HG02678 (cell line): ENCODE results near the gene DDR2.
"Not testable (repeated sequence)": the region's sequence is repeated elsewhere in the genome, so short reads cannot be mapped to it uniquely, and the experiment has no call there.

Source experiments
- ATAC-seq: cut with Tn5 transposase; IDR thresholded peaks from one replicate; pipeline ENCODE4 v1.9.1; 2021; ENCODE audit warnings: mild to moderate bottlenecking, moderate library complexity; ENCODE audit not compliant: unreplicated experiment

Gene DDR2

DNA sequence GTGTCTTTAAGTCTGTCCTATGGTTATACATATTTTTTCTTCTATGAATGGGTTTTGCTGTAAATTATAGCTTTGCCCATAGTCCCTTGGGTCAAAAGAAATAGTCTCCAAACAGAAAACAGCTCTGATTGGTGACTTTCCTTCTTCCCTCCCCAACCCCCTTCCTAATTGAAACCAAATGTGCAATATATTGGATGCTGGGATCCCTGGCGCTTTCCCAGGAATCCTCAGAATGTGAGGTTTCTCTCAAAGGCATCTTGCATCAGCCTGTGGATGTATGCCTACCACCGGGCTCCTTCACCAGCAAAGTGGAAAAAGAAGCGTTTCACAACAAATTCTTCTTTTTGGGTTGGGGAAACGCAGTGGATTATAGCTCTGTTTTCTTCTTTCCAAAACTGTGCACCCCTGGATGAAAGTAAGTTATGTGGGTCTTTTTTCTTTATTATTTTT, at the start of gene DDR2:
Gene DDR2 (plus strand): TSS at position 248 of the 450 bp plus-strand sequence. CDS start 86,600 bp downstream, outside the sequence.
- no peak for ATAC-seq

- ATAC-seq: not testable (repeated sequence)
Measured at GRCh38 chr1:162582901-162583300, 49.4 kb upstream of the DDR2 start.

- ATAC-seq: not testable (repeated sequence)
Measured at GRCh38 chr1:162585101-162585500, 47.2 kb upstream of the DDR2 start.

DNA sequence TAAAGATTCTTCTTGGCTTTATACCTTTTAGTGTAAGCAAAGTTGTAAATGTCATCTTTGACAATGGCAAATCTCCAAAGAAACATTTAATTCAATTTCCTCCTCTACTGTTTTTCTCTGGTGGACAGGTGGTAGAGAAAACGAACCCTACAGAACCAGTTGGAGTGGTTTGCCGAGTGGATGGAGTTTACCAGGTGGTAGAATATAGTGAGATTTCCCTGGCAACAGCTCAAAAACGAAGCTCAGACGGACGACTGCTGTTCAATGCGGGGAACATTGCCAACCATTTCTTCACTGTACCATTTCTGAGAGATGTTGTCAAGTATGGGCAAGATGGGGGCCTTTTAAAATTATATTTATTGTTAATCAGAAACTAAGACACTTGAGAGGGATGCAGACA, 44.9 kb upstream of the DDR2 start:
- ATAC-seq: no peak

DNA sequence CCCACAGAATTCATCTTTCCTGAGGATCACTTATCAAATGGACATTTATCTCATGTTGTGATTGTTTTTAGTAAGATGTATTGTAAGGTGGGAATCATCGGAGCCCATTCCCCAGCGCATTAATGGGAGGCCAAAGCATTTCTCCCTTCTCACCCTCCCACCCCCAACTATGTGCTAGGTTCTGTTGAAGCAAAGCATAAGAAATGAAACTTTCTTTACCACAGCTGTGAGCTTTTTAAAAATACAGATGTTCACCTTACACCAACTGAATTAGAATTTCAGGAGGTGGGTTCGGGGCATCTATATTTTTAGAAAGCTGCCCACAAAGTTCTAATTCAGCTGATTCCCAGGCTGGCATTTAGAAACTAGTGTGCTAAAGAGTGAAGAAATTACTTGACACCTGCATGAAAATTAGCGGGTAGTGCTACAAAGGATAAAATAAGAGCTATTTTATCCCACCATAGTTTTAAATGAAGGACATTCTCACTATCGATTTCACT, 44.5 kb upstream of the DDR2 start:
- ATAC-seq: no peak

DNA sequence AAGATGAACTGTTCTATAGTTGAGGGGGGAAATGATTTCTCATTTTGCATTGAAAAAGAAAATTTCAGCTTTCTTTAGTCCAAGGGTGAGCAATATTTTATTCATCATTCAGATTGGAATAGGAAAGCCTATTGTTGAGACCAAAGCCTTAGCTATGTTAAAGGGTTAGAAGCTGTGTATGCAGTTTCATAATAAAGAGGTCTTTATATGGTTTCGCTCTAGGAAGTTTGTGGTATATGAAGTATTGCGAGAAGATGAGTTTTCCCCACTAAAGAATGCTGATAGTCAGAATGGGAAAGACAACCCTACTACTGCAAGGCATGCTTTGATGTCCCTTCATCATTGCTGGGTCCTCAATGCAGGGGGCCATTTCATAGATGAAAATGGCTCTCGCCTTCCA, 42.2 kb upstream of the DDR2 start:
- no peak for ATAC-seq

GRCh38 chr1:162590686-162591085, 41.6 kb upstream of the DDR2 start:
- no peak for ATAC-seq

DNA sequence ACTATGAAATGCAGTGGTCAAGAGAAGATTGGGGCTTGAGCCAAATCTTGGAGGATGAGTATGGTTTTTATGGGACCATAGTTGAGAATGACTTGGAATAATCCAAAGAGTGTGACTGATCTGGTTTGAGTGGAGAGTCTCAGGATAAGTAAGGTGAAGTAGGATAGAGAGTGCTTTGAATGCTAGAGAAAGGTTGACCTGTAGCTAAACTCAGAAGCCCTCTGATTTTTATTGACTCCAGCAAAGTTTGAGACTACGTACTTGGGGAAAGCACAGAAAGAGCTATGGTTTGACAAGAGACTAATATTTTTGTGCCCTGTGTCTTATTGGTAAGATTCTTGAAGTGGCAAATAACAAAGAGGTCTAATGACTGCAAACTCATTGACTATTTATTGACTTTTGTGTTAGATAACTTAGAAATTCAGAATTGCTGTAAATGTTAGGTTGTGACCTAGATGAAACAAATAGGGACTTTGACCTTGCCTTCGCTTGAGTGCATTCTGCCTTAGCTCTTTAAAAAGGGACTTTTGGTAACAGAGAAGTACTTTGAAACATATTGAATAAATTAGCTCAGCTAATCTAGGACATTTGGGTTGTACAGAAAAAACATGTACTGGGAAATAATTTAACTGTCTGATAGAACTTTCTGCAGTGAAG, 35.6 kb upstream of the DDR2 start:
- ATAC-seq: no peak

DNA sequence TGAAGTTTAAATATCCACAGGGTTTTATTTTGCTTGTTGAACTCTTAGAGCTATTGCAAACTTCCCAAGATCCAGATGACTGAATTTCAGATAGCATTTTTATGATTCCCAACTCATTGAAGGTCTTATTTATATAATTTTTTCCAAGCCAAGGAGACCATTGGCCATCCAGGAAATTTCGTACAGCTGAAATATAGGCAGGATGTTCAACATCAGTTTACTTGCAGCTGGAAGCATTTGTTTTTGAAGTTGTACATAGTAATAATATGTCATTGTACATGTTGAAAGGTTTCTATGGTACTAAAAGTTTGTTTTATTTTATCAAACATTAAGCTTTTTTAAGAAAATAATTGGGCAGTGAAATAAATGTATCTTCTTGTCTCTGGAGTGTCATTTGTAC, 32.8 kb upstream of the DDR2 start:
- ATAC-seq: no peak

DNA sequence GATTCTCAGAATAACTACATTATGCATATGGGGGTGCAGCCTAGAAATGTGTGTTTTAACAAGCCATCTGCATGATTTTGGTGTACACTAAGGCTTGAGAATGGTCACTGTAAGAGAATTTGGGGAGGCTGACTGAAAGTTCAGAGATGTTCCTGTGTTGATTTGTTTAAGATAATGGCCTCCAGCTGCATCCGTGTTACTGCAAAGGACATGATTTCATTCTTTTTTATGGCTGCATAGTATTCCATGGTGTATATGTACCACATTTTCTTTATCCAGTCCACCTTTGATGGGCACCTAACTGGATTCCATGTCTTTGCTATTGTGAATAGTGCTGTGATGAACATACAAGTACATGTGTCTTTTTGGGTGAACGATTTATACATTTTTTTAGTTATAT, 29.1 kb upstream of the DDR2 start:
- ATAC-seq: not testable (repeated sequence)

DNA sequence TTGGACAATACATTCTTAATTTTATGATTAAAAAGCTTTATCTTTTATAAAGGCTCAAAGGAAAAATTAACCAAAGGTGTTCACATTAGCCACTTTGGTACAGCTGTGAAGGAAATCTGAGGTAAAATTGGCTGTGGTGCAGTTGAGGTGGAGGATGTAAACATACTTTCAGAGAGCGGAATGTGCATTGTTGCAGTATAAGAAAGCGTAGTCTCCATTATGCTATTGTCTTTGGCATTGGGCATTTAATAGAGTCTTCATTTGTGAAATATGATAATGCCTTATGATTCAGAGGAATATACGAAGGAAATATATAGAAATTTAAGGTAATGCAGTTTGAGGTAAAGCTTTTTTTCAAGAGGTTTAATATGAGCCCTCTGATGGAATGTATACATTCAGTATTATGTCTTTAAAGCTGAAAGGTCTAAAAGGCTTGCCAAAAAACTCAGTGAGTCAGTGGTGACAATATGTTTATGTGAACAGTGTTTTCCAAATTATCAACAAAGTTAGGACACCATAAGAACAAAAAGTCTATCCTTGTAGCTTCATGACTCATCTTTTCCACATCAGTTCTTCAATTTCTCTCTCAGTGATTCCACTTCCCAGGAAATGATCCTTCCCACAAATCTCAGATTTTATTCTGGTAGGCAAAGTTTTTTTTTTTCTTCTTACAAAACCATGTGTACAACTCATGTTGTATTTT, 26.9 kb upstream of the DDR2 start:
- no peak for ATAC-seq

GRCh38 chr1:162609306-162609705, 23.0 kb upstream of the DDR2 start:
- no peak for ATAC-seq

GRCh38 chr1:162612606-162613400, 19.5 kb upstream of the DDR2 start:
- ATAC-seq: no peak

GRCh38 chr1:162616848-162617247, 15.4 kb upstream of the DDR2 start:
- ATAC-seq: no peak

DNA sequence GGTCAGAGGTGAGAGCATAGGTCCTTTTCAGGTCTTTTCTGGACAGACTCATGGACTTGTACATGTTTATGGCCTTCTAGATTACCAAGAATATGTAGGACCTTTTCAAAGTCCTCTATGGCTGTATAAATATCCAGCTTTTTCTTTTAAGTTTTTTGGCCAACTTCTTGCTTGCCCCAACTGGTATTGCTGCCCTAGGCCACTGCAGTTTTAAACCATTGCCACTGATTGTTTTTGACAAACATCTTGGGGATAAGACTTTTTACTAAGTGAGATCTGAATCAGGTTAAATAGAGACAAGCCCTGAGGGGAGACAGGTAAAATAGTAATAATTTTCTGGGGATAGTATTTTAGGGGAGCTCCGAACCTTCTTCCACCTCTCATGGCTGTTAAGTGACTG, 14.8 kb upstream of the DDR2 start:
- ATAC-seq: no peak

- ATAC-seq: no peak
Measured at GRCh38 chr1:162619076-162619475, 13.2 kb upstream of the DDR2 start.

- no peak for ATAC-seq
Measured at GRCh38 chr1:162621256-162621655, 11.0 kb upstream of the DDR2 start.

DNA sequence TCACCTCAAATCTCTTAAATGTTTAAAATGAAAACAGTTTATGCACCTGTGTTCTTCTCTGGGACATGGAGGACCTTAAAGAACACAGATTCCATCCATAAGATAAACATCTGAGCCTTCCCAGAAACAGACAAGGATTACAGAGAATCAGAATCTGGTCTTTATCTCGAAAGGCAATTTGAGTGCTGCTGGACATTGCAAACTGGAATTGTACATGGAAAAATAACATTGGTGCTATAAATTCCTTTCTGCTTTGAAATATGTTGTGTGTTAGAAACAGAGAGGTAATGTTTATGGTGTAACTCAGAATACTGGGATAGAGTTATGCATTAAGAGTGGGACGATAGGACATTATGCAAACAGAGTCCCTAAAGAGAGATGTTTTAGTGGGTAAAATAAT, 6.6 kb upstream of the DDR2 start:
- no peak for ATAC-seq

DNA sequence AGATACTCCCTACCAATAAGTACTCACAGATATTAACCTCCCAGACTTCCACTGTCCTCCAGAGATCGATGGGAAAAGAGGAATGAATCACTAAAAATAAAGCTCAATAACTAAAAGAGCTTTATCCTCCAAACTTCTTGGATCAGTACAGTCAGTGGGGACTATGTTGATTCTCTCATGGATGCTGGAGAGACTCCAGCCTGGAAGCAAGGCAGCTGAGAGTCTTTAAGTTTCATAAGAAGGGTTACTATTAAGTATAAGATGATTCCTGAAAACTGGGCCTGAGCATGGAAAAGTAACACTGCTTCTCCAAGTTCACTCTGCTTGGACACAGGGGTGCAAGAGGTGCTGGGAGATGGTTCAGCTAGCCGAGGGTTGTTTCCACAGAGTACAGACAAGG, 6.2 kb upstream of the DDR2 start:
- no peak for ATAC-seq

DNA sequence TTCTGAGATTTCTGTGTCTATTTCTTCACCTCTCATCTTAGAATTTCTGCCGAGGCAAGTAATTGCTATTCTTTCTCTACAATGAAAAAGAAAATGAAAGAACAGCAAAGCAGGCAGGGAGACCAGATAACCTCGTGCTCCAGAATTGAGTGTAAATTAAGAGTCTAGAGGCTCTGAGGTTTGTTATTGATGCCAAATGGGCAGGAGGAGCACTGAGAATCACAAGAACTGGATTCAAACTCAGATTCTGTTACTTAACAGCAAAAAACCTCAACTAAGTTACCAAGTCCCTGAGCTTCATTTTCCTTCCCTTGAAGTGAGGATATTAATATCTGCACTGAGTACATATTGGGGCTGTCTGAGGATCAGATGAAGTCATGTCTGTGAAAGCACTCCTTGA, 5.5 kb upstream of the DDR2 start:
- ATAC-seq: no peak

DNA sequence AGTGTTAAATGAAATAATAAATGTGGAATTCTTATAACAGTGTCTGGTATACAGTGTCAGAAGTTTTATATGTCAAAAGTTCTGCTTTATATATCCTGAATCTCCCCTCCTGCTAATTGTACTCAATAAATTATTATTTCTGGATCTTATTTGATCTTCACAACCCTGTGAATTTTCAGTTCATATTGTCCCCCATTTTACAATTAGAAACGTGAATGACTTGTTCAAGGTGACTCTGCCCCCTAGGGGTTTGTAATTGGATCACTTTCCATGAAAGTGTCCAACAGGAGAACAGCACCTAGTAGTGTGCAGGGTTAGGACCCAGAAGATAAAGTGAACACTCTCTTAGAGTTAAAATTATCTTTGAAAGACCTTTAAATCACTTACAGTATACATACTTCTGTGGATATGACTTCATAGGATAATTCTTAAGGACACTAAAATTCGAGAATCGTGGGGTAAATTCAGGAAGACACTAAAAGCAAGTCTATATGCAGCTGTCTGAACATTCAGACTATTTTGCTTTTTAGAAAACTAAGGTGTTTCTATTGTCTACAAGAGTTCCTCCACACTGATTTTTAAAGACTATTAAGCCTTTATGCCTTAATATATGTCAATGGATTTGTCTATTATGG, 4.5 kb upstream of the DDR2 start:
- no peak for ATAC-seq
